ENCODE results near the gene KCNMA1.

DNA sequence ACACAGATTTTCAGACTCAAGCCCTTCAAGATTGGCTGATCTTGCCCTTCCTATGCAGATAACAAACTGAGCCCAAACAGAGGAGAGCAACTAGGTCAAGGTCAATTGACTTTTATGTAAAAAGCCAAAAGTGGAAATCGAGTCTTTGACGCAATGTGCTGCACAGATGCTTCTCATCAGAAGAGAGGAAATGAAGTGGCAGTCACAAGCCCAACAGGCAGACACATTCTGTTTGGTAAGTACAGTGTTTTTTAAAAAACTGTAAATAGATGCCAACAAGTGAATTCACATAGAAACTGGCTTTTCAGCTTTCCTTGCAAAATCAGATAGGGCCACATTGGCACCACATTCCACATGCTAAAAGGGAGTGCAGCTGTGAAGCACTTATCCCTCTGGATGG, 606.6 kb downstream of the KCNMA1 start:
- TF ChIP-seq, protein P1, sequence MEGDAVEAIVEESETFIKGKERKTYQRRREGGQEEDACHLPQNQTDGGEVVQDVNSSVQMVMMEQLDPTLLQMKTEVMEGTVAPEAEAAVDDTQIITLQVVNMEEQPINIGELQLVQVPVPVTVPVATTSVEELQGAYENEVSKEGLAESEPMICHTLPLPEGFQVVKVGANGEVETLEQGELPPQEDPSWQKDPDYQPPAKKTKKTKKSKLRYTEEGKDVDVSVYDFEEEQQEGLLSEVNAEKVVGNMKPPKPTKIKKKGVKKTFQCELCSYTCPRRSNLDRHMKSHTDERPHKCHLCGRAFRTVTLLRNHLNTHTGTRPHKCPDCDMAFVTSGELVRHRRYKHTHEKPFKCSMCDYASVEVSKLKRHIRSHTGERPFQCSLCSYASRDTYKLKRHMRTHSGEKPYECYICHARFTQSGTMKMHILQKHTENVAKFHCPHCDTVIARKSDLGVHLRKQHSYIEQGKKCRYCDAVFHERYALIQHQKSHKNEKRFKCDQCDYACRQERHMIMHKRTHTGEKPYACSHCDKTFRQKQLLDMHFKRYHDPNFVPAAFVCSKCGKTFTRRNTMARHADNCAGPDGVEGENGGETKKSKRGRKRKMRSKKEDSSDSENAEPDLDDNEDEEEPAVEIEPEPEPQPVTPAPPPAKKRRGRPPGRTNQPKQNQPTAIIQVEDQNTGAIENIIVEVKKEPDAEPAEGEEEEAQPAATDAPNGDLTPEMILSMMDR (IDR thresholded peaks at IDR 0.05), result no peak
- TF ChIP-seq NFIC (IDR thresholded peaks at IDR 0.05; ENCODE audit: borderline replicate concordance) (no peak), POLR2AphosphoS5 (IDR thresholded peaks at IDR 0.05; ENCODE audit: low read depth, low read length) (no peak), CHD2 (IDR thresholded peaks at IDR 0.05; ENCODE audit: low read length, partially characterized antibody) (no peak), JUND (IDR thresholded peaks at IDR 0.05) (no peak), MXI1 (IDR thresholded peaks at IDR 0.05; ENCODE audit: low read depth, low read length) (no peak), RFX5 (IDR thresholded peaks at IDR 0.05; ENCODE audit: low read length) (no peak), FOXJ3 (CRISPR knock-in tag; IDR thresholded peaks at IDR 0.05) (no peak), TAF1 (IDR thresholded peaks at IDR 0.05; ENCODE audit: borderline replicate concordance, low read depth, low read length) (no peak), RCOR1 (IDR thresholded peaks at IDR 0.05; ENCODE audit: low read length) (no peak), FOXM1 (IDR thresholded peaks at IDR 0.05; ENCODE audit: low read depth) (no peak), YY1 (IDR thresholded peaks at IDR 0.05; ENCODE audit: low read depth) (no peak), EP300 (IDR thresholded peaks at IDR 0.05; ENCODE audit: borderline replicate concordance in 1 of 2, low read depth in 1 of 2, low read length in 1 of 2) (no peak), EZH2phosphoT487 (IDR thresholded peaks at IDR 0.05; ENCODE audit: borderline replicate concordance, low read depth) (no peak)

All from SK-N-SH (cell line).